ENCODE results near the gene FBXL12.

GRCh38 chr19:9858766-9859165 is 39.9 kb upstream of the FBXL12 start:
- TF ChIP-seq, protein P1, sequence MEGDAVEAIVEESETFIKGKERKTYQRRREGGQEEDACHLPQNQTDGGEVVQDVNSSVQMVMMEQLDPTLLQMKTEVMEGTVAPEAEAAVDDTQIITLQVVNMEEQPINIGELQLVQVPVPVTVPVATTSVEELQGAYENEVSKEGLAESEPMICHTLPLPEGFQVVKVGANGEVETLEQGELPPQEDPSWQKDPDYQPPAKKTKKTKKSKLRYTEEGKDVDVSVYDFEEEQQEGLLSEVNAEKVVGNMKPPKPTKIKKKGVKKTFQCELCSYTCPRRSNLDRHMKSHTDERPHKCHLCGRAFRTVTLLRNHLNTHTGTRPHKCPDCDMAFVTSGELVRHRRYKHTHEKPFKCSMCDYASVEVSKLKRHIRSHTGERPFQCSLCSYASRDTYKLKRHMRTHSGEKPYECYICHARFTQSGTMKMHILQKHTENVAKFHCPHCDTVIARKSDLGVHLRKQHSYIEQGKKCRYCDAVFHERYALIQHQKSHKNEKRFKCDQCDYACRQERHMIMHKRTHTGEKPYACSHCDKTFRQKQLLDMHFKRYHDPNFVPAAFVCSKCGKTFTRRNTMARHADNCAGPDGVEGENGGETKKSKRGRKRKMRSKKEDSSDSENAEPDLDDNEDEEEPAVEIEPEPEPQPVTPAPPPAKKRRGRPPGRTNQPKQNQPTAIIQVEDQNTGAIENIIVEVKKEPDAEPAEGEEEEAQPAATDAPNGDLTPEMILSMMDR (conservative IDR thresholded peaks at IDR 0.05; ENCODE audit: low read length), result no peak
- no peak for TF ChIP-seq EZH2phosphoT487 (IDR thresholded peaks at IDR 0.05; ENCODE audit: borderline replicate concordance)
